Glutamatergic neuron (in vitro differentiated cells): Measurements from ENCODE around the gene RNGTT. TPM values are rescaled to one million over a fixed set of nuclear protein-coding genes. Genes with fewer than 3 reads are reported as not detected.

ENCODE experiments used
- DNase-seq: peaks from one replicate; pipeline ENCODE4 v3.0.0; 2022
- H3K27ac Mint-ChIP-seq: one replicate; pipeline ENCODE4 v1.8.0; 2020; ENCODE audit warnings: mild to moderate bottlenecking, mixed read lengths, inconsistent platforms; ENCODE audit not compliant: unreplicated experiment
- H3K27me3 Mint-ChIP-seq: one replicate; pipeline ENCODE4 v1.8.0; 2020; ENCODE audit warnings: mild to moderate bottlenecking, moderate library complexity, mixed read lengths, inconsistent platforms; ENCODE audit not compliant: unreplicated experiment
- H3K36me3 Mint-ChIP-seq: one replicate; pipeline ENCODE4 v1.8.0; 2020; ENCODE audit warnings: mild to moderate bottlenecking, mixed read lengths, inconsistent platforms; ENCODE audit not compliant: unreplicated experiment
- H3K4me1 Mint-ChIP-seq: one replicate; pipeline ENCODE4 v1.8.0; 2020; ENCODE audit warnings: mild to moderate bottlenecking, low read depth, mixed read lengths, inconsistent platforms; ENCODE audit not compliant: unreplicated experiment
- H3K4me3 Mint-ChIP-seq: one replicate; pipeline ENCODE4 v1.8.0; 2020; ENCODE audit warnings: mild to moderate bottlenecking, mixed read lengths, inconsistent platforms; ENCODE audit not compliant: unreplicated experiment
- H3K9me3 Mint-ChIP-seq: one replicate; pipeline ENCODE4 v1.8.0; 2020; ENCODE audit warnings: mild to moderate bottlenecking, moderate library complexity, mixed read lengths, inconsistent platforms; ENCODE audit not compliant: unreplicated experiment
- CTCF ChIP-seq: fragments of 200-600 bp; sonication (generic); IDR thresholded peaks from one replicate; pipeline ENCODE4 v1.5.0; 2021; ENCODE audit not compliant: partially characterized antibody, unreplicated experiment
- total RNA-seq: library from RNA; stranded (reverse); fragmentation: NEBNext Ultra II Directional; extraction: Animal tissue kit (Norgen Biotek cat#: 25700); gene quantifications from one replicate; pipeline ENCODE4 v1.2.1, GENCODE V29; 2021; ENCODE audit not compliant: unreplicated experiment

RNGTT gene
- total RNA-seq, 1 donor from 2014 or later = 23.9 TPM

GRCh38 chr6:88671624-88672023 is 291.8 kb downstream of the RNGTT start:
- no peak overlapping the region for H3K27ac Mint-ChIP-seq
- TF ChIP-seq CTCF = no peak
- no peaks in the 10 kb centered on the region for H3K4me1 Mint-ChIP-seq
- peaks cover 4% of the 10 kb centered on the region for H3K27me3 Mint-ChIP-seq
- H3K9me3 Mint-ChIP-seq = no peaks in the 10 kb centered on the region
- no peak overlapping the region for H3K4me3 Mint-ChIP-seq
- H3K36me3 Mint-ChIP-seq = peaks cover 25% of the 10 kb centered on the region
- DNase-seq = no peak

- Mint-ChIP-seq H3K4me3 (no peak overlapping the region), H3K27me3 (peaks cover 4% of the 10 kb centered on the region), H3K9me3 (no peaks in the 10 kb centered on the region), H3K4me1 (no peaks in the 10 kb centered on the region), H3K27ac (no peak overlapping the region), H3K36me3 (peaks cover 25% of the 10 kb centered on the region)
- TF ChIP-seq CTCF = no peak
- DNase-seq = no peak
These were observed 293.0 kb downstream of the RNGTT start for GRCh38 chr6:88670369-88670768.

GRCh38 chr6:88669475-88669874 is 293.9 kb downstream of the RNGTT start:
- Mint-ChIP-seq H3K4me1 (no peaks in the 10 kb centered on the region), H3K9me3 (no peaks in the 10 kb centered on the region), H3K4me3 (no peak overlapping the region), H3K27me3 (peaks cover 4% of the 10 kb centered on the region), H3K36me3 (peaks cover 25% of the 10 kb centered on the region), H3K27ac (no peak overlapping the region)
- no peak for DNase-seq
- TF ChIP-seq CTCF = no peak

- H3K4me1 Mint-ChIP-seq = no peaks in the 10 kb centered on the region
- H3K36me3 Mint-ChIP-seq = peaks cover 36% of the 10 kb centered on the region
- H3K9me3 Mint-ChIP-seq = peaks cover 8% of the 10 kb centered on the region
- H3K27me3 Mint-ChIP-seq = peaks cover 8% of the 10 kb centered on the region
- no peak overlapping the region for H3K4me3 Mint-ChIP-seq
- no peak for DNase-seq
- TF ChIP-seq CTCF = no peak
- no peak overlapping the region for H3K27ac Mint-ChIP-seq
These were observed 296.5 kb downstream of the RNGTT start for GRCh38 chr6:88666901-88667300.

DNA sequence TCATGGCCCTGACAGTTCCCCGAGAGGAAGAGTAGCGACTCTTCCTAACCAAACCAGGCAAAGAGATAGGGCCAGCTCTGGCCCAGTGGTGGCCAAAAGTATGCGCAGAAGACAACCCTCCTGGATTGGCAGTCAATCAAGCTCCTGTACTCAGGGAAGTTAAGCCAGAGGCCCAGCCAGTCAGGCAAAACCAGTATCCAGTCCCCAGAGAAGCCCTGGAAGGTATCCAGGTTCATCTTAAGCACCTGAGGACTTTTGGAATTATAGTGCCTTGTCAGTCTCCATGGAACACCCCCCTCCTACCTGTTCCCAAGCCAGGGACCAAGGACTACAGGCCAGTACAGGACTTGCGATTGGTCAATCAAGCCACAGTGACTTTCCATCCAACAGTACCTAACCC is 298.3 kb downstream of the RNGTT start:
- Mint-ChIP-seq H3K27me3 (peaks cover 5% of the 10 kb centered on the region), H3K4me1 (no peaks in the 10 kb centered on the region), H3K4me3 (no peak overlapping the region), H3K27ac (no peak overlapping the region), H3K36me3 (peaks cover 26% of the 10 kb centered on the region), H3K9me3 (peaks cover 9% of the 10 kb centered on the region)
- no peak for DNase-seq
- no peak for TF ChIP-seq CTCF
